ENCODE results near the gene ZNF497.

ZNF497 gene

DNA sequence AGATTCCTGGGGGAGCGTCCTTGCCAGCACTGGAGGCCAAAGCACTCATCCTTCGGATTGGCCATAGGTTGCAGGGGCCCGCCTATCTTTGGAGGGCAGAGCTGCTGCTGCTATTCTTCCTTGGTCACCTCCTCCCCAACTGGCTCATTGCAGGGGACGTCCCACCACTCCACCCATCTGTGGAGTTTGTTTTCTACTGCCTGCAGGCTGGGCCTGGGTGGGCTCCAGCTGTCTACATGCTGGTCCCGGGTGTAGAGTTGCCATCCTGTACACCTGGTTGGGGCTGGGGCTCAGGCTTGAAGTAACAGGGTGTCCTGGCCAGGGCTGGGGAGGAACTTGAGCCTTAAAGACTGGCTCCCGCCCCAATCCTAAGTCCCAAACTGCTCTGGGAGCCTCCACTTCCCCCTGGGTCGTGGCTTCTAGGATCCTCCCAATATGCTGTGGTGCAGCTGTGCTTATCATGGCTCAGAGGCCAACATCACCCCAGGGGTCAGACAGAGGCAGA is 35.0 kb upstream of the ZNF497 start:
- ATAC-seq (no peak), DNase-seq (ENCODE audit: low spot score in 2 of 2) (no peak)
- Mint-ChIP-seq H3K9me3 (no peaks in the 10 kb centered on the region), H3K4me3 (no peak overlapping the region), H3K4me1 (peaks cover 37% of the 10 kb centered on the region), H3K36me3 (peaks cover 51% of the 10 kb centered on the region), H3K27ac (no peak overlapping the region)

DNA sequence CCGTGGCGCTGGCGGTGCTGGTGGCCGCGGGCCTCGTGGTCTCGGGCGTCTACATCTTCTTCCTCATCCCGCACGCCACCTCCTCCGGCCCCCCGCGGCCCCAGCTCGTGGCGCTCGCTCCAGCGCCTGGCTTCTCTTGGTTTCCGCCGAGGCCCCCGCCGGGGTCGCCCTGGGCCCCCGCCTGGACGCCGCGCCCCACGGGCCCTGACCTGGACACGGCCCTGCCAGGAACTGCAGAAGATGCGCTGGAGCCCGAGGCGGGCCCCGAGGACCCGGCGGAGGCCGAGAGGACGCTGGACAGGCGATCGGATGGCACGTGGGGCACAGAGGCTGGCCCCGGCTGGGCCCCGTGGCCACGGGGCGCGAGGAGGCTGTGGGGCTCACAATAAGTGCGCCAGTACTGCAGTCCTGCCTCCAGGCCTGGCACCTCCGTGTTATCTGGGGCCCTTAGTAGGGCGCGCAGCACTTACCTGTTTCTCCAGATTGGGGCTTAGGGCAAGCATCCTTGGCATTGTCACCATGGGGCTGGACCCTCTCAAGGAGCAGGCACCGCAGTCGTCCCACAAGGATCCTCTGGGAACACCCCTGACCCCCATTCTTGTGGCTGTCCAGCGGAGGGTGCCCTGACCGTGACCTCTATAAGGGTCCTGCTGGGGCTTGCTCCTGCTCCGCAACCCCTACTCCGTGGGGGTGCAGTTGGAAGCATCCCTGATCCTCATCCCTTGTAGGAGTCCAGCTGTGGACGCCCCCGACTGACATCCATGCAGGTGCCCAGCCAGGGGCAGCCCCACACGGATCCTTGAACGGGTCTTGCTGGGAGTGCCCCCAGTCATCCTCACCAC is 34.4 kb upstream of the ZNF497 start:
- Mint-ChIP-seq H3K27ac (no peak overlapping the region), H3K36me3 (peaks cover 57% of the 10 kb centered on the region), H3K4me1 (peaks cover 37% of the 10 kb centered on the region), H3K9me3 (no peaks in the 10 kb centered on the region), H3K4me3 (no peak overlapping the region)
- DNase-seq (ENCODE audit: low spot score in 2 of 2) (no peak), ATAC-seq (no peak)

DNA sequence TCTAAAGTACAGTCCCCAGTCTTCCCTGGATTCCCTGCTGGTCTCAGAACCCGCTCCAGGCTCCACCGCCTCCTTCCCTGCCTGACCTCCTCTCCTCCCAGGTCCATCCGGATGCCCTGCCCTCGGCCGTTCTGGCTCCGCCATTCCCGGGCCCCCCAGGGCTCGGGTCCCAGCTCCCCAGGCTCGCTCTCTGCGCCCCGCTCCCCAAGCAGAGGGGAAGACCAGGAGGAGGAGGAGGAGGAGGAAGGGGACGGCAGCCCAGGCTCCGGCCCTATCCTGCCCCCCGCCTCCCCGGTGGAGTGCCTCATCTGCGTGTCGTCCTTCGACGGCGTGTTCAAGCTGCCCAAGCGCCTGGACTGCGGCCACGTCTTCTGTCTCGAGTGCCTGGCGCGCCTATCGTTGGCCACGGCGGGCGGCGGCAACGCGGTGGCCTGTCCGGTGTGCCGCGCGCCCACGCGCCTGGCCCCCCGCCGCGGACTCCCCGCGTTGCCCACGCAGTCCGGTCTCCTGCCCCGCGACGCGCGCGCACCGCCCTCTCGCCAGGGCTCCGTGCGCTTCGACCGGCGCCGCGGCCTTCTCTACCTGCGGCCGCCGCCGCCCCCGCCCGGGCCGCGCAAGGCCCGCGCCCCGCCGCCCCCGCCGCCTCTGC is 33.6 kb upstream of the ZNF497 start:
- Mint-ChIP-seq H3K9me3 (no peaks in the 10 kb centered on the region), H3K4me1 (peaks cover 32% of the 10 kb centered on the region), H3K27ac (no peak overlapping the region), H3K36me3 (peaks cover 60% of the 10 kb centered on the region), H3K4me3 (no peak overlapping the region)
- DNase-seq (ENCODE audit: low spot score in 2 of 2) (peak in 1 of 2 donors; percentile 56), ATAC-seq (no peak)

DNA sequence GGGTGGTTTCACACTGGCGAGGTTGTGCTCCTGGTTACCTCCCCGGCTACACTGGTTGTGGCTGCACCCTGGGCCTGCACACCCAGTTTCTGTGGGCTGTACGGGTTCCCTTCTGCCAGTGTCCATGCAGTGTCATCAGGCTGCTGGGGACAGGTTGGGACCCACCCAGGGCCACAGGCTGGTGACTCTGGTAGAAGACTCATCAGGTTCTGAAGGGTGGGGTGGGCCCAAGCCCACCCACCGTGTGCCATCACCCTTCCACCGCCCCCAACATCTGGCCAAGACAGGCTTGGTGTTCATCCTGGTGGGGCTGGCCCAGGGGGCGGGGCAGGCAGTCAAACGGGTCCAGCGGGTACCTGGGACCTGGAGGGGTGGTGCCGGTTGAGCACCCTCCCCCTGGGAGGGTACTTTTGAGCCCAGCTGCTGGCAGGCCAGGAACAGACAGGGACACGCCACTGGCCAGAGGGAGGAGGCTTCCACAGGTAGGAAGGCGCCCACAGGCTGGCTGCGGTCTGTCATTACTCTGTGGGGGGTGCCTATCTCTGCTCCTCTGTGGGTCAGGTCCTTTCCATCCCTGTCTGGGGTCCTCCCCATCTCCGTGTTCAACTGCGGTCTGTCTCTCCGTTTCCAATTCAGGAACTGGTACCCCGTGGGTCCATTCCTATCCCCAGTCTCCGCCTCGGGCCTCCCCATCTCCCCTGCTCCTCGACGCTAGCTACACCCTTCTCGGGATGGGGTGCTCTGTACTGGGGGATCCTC is 32.8 kb upstream of the ZNF497 start, which contains the start of gene RNF225:
Gene RNF225 (plus strand): TSS at position 437 of the 759 bp plus-strand sequence. CDS start 434 bp downstream, outside the sequence.
- Mint-ChIP-seq H3K4me1 (peaks cover 25% of the 10 kb centered on the region), H3K36me3 (peaks cover 65% of the 10 kb centered on the region), H3K4me3 (no peak within 1 kb of the TSS), H3K27ac (no peak within 1 kb of the TSS), H3K9me3 (no peaks in the 10 kb centered on the region)
- ATAC-seq (peak; percentile 14), DNase-seq (ENCODE audit: low spot score in 2 of 2) (no peak)

DNA sequence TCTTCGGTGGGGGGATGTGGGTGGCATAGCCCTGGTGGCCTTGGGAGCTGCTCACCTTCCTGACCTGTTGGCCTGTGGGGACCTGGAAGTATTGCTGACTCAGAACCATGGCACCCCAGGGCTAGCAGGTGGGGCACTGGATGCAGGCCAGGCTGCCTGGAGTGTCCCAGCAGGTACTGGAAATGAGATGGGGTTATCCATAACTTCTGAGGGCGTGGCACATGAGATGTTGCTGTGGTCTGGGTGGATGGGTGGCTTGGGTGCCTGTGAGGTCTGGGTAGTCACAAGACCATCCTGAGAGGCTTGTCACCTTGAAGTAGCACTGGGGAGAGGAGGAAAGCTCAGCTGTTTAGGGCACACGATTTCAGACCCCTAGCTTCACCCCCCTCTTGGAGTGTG is 32.3 kb upstream of the ZNF497 start:
- no peak overlapping the region for H3K27ac Mint-ChIP-seq
- peaks cover 71% of the 10 kb centered on the region for H3K36me3 Mint-ChIP-seq
- DNase-seq (ENCODE audit: low spot score in 2 of 2) (no peak), ATAC-seq (peak; percentile 3)
- H3K9me3 Mint-ChIP-seq = no peaks in the 10 kb centered on the region
- peaks cover 21% of the 10 kb centered on the region for H3K4me1 Mint-ChIP-seq
- no peak overlapping the region for H3K4me3 Mint-ChIP-seq

DNA sequence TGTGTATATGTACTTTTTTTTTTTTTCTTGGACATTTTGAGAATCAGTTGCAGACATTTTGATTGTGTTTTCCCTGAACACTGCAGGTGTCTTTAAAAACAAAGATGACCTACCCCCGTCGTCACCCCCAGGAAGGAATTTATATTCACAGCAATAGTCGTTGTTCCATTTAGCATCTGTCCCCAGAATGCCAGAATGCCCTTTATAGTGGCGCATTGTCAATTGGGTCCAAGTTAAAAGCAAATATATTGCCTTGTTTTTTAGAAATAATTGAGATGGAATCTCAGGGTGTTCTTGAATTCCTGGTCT is 31.1 kb upstream of the ZNF497 start:
- peaks cover 82% of the 10 kb centered on the region for H3K36me3 Mint-ChIP-seq

DNA sequence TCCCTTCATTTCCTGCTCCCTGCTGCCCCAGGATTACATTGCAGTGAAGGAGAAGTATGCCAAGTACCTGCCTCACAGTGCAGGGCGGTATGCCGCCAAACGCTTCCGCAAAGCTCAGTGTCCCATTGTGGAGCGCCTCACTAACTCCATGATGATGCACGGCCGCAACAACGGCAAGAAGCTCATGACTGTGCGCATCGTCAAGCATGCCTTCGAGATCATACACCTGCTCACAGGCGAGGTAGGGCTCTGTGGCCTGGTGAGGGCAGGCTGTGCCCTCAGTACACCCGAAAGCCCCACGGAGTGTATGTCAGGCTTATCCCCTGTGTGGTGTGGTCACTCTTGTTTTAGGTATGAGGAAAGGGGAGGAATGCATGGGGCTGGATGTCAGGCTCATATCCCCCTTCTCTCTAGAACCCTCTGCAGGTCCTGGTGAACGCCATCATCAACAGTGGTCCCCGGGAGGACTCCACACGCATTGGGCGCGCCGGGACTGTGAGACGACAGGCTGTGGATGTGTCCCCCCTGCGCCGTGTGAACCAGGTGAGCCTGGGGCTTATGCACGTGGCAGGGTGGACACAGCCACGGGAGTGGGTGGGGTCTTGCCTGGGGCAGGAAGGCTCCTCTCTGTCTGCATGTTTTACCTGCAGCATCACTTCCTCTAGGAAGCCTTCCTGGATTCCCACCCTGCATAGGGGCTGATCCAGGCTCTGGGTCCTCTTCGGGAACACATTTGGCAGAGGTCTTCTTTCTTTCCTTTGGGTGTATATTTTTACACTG is 30.6 kb upstream of the ZNF497 start:
- peaks cover 34% of the 10 kb centered on the region for H3K4me1 Mint-ChIP-seq
- H3K9me3 Mint-ChIP-seq = no peaks in the 10 kb centered on the region
- ATAC-seq = no peak
- H3K4me3 Mint-ChIP-seq = no peak overlapping the region
- H3K36me3 Mint-ChIP-seq = peaks cover 87% of the 10 kb centered on the region
- H3K27ac Mint-ChIP-seq = no peak overlapping the region
- DNase-seq (ENCODE audit: low spot score in 2 of 2) = no peak

More for the DNA sequence above, 31.1 kb upstream of the ZNF497 start:
- H3K4me1 Mint-ChIP-seq = peaks cover 29% of the 10 kb centered on the region
- no peak overlapping the region for H3K27ac Mint-ChIP-seq
- ATAC-seq (no peak), DNase-seq (ENCODE audit: low spot score in 2 of 2) (no peak)
- H3K4me3 Mint-ChIP-seq = no peak overlapping the region
- H3K9me3 Mint-ChIP-seq = no peaks in the 10 kb centered on the region

DNA sequence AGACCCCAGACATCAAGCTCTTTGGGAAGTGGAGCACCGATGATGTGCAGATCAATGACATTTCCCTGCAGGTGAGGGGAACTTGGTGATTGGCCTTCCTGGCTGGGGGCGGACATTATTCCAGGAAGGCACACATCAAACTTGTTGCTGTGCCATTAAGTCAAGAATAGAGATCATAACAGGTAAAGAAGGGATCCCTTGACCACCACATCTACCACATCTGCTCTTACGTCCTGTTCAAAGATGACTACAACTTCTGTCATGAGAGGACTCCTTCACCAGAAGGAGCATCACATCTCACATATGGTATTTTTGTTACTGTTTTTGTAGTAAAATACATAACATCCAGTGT is 25.6 kb upstream of the ZNF497 start:
- Mint-ChIP-seq H3K27ac (peak overlapping the region; percentile 96), H3K4me3 (peak overlapping the region; percentile 92), H3K36me3 (peaks cover 77% of the 10 kb centered on the region), H3K4me1 (peaks cover 38% of the 10 kb centered on the region), H3K9me3 (no peaks in the 10 kb centered on the region)
- ATAC-seq (no peak), DNase-seq (ENCODE audit: low spot score in 2 of 2) (no peak)

DNA sequence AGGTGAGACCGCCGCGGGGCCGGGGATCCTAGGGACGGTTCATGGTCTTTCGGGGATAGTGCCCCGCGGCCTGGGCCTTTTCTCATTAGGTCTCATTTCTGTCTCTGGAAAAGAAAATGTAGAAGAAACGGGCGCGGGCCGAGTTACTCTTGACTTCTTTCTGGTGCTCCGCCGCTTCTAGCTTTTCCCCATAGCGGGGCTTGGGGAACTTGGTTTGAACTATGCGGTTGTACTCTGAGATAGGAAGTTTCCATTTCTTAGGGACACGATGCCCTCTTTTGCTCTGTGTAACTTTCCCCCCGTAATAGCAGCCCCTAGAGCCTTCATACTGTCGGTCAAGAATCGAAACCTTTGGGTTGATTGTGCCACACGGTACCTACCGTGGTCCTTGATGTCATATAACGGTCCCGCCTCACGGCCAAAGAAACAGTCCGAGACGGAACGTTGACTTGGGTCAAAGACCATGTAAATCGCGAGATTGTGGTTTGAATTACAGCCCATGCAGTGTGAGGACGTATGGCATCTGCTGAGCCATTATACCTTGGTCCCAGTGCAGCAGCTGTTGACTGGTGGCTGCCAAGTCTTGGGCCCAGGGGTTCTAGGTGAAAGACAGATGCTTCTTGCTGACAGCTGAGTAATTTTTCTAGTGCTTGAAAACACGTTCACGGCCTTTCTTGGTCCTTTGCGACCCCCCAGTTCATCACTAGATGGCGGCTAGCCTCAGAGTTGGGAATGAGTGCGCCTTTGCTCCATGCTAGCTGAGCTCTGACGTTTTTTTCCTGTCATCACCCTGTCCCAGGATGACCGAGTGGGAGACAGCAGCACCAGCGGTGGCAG is 25.0 kb upstream of the ZNF497 start:
- peak overlapping the region; percentile 92 for H3K4me3 Mint-ChIP-seq
- ATAC-seq = no peak
- no peaks in the 10 kb centered on the region for H3K9me3 Mint-ChIP-seq
- no peak for DNase-seq (ENCODE audit: low spot score in 2 of 2)
- peak overlapping the region; percentile 96 for H3K27ac Mint-ChIP-seq
- peaks cover 71% of the 10 kb centered on the region for H3K36me3 Mint-ChIP-seq
- peaks cover 33% of the 10 kb centered on the region for H3K4me1 Mint-ChIP-seq

DNA sequence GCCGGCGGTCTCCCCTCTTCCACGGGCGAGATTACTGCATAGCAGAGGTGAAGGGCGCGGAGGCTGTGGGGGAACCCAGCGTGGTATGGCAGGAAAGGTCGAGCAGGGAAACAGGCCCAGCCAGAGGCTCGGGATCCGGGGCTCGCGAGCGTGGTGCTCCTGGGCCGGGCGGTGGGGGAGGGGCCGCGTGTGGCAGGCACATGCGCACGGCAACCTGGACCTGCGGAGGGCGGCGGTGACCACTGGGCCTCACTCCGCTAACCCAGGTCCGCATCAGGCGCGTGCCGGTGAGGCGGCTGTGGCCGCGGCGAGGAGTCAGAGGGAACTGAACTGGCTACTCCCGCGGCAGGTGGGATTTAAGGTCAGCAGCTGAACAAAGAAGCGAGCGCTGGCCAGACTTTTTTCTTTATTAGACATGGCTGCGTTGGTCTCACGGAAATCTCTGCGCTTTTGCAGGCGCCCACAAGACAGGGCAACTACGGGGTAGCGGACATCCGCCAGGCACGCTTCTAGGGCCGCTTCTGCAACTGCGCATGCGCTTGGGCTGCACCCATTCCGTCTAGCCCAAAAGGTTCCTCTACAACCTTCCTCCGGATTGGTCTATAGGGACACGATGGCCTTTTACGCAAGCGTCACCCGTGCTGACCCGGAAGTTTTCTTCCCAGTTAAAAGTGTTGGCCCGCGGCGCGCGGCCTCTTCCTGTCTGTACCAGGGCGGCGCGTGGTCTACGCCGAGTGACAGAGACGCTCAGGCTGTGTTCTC is 24.2 kb upstream of the ZNF497 start, which contains the start of gene RPS5:
Gene RPS5 (plus strand): TSS at position 694 of the 762 bp plus-strand sequence. CDS start 869 bp downstream, outside the sequence.
- H3K36me3 Mint-ChIP-seq = peaks cover 63% of the 10 kb centered on the region

DNA sequence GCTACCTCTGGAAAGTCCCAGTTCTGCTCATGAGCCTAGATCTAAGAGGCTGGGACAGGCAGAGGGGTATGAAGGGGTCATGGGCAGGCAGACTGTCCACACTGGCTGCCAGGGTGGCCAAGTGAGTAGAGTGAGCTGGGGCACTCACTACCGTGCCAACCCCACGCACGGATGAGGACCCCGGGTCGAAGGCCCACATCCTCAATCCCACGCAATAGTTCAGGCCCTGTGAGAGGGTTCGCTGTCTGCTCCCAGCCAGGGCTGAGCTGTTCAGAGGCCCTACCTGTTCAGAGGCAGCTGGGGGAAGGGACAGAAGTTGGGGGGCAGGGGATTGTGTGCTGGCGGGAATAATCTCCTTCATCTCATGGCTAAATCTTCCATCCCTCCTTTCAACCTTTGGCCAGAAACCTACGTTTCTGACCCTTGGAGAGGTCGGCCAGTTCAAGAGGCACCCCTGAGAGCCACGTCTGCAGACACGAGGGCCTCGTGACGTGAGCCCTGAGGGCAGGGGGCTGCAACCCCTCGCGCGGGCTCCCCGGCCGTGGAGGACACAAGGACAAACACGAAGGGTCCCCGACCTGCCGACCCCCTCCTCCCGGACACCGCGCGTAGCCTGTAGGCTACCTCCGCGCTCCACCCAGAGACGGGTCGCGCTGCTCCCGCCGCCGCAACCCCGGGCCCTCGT is 23.5 kb upstream of the ZNF497 start:
- Mint-ChIP-seq H3K4me3 (peak overlapping the region; percentile 92), H3K36me3 (peaks cover 60% of the 10 kb centered on the region), H3K9me3 (no peaks in the 10 kb centered on the region), H3K4me1 (peaks cover 44% of the 10 kb centered on the region), H3K27ac (peak overlapping the region; percentile 96)
- DNase-seq (ENCODE audit: low spot score in 2 of 2) (no peak), ATAC-seq (no peak)

More for the DNA sequence above, 24.2 kb upstream of the ZNF497 start, which contains the start of gene RPS5:
- DNase-seq (ENCODE audit: low spot score in 2 of 2) = peak; percentile 81 to 96
- H3K4me3 Mint-ChIP-seq = peak within 1 kb of the TSS; percentile 92
- no peaks in the 10 kb centered on the region for H3K9me3 Mint-ChIP-seq
- peaks cover 39% of the 10 kb centered on the region for H3K4me1 Mint-ChIP-seq
- peak; percentile 96 for ATAC-seq
- H3K27ac Mint-ChIP-seq = peak within 1 kb of the TSS; percentile 96

DNA sequence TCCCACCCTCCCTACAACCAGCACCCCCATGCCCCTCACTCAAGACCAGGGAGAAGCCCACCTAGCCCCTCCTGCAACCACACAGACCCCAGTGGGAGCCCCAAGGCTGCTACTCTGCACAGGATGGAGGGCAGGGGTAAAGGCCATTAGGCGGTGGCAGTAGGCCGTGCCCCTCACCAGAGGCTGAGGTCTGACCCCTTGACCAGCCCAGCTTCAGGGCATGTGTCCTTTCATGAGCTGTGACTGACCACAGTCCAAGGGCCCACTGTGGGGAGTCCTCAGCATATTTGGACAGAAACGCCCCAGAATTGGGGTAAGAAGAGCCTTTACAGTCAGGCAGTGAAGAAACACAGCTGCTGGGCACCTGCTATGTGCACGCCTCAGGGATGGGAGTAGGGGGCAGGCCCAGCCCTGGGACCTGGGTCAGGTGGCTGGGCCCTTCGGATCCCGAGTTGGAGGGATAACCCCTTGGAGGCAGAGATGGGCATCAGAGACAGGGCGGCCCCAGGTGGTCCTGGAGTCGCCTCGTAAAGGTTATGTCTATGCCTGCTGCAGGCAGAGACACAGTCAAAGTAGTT is 22.9 kb upstream of the ZNF497 start:
- H3K27ac Mint-ChIP-seq = peak overlapping the region; percentile 96
- peak in 1 of 2 donors; percentile 62 for DNase-seq (ENCODE audit: low spot score in 2 of 2)
- no peak for ATAC-seq
- H3K4me1 Mint-ChIP-seq = peaks cover 47% of the 10 kb centered on the region
- peak overlapping the region; percentile 92 for H3K4me3 Mint-ChIP-seq
- peaks cover 60% of the 10 kb centered on the region for H3K36me3 Mint-ChIP-seq
- no peaks in the 10 kb centered on the region for H3K9me3 Mint-ChIP-seq

Measured in stimulated activated effector memory CD8-positive, alpha-beta T cell treated with anti-CD3 and anti-CD28 coated beads, Interleukin-12 subunit alpha, Interleukin-12 subunit beta, amount 100 ng/mL, for 72 hours (primary cell).